ENCODE results near the gene KCNN3.

The KCNN3 gene

DNA sequence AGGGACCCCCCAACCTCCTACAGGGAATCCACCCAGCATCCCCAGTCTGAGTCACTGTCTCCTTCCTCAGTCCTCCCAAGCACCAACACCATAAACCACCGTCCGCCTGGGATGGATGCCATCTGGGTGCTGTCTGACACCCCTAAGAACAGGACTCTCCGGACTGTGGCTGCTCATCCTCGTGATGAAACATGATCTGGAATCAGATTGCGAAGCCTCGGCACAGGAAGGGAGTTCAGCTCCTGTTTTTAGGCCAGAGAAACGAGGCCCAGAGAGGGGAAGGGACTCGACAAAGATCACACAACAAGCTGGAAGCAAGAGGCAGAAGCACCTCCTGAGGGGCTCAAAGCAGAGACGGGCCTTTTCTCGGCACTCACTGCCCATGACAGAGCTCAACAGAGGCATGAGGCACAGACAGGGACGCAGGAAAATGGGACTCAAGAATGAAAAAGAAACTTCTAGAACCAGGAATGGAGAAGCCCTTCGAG lies 8.4 kb downstream of the KCNN3 start:
- no peak for DNase-seq (ENCODE audit: low read depth in 3 of 3, low spot score in 1 of 3)

- DNase-seq (ENCODE audit: low read depth in 3 of 3, low spot score in 1 of 3): no peak
These were observed 9.8 kb downstream of the KCNN3 start for GRCh38 chr1:154860156-154860870.

DNA sequence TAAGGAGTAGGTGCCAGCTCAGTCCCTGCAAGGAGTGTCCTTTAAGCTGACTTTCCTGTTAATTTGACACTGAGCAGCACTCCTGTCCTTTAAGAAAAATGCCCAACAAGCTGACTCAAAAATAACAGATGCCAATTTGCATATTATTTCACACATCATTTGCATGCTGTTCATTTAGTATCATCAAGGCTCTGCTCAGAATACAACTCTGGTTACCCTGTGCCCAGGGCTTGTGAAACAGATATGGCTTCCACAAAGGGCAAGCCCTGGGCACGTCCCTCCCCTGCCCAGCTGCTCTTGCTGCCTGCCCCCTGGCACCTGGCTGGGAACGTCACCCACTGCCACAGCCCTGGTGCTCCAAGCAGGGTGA lies 10.3 kb downstream of the KCNN3 start:
- no peak for DNase-seq (ENCODE audit: low read depth in 3 of 3, low spot score in 1 of 3)

- DNase-seq (ENCODE audit: low read depth in 3 of 3, low spot score in 1 of 3): no peak
These were observed 10.8 kb downstream of the KCNN3 start for GRCh38 chr1:154859151-154859785.

DNA sequence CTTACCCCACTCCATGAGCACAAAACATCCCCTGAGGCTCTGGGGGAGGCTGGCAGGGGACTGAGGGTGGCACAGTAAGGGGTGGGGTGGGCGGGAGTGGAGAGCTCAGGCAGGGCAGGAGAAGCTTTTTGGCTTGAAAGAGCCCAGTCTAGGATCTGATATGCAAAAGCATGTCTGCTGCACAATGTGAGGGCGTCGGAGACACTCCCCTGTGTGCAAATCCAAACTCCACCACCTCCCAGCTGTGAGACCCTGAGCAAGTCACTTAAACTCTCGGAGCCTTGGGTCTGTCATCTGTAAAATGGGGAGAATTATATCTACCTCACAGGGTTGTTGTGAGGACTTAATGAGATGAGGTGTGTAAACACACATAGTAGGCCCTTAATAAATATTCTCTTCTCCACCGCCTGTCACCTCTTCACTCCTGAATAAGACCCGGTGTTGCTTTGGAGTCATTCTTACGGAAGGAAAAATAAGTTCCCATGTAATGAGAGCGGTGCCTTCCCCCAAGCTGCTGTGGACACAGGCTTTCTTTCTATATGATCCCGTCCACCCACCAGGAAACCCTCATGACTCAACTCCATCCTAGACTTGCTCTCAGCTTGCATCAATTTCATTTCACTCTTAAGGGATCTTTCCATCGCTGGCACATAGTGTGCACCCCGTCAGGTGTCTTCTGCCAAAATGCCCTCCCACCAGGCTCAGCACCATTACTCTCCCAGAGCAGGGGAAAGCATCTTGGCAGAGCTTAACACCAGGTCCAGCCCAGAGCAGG lies 12.5 kb downstream of the KCNN3 start:
- DNase-seq (ENCODE audit: low read depth in 3 of 3, low spot score in 1 of 3): no peak

- no peak for DNase-seq (ENCODE audit: low read depth in 3 of 3, low spot score in 1 of 3)
These were observed 13.1 kb downstream of the KCNN3 start for GRCh38 chr1:154857022-154857421.

DNA sequence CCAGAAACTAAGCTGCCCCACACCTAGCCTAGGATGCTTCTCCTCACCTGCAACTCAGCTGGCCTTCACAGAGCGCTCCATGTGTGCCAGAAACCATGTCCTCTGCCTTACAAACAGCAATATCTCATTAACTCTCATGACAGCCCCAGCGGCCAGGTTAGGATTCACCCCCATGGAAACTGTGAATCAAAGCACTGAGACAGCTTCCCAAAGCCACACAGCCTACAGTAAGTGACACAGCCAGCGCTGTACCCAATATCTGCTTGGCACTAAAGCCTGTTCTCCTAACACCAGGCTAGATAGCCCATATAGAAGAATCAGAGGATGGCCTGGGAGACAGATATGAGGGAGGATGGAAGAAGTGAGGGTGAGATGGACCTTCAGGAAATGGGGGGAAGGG lies 13.5 kb downstream of the KCNN3 start:
- no peak for DNase-seq (ENCODE audit: low read depth in 3 of 3, low spot score in 1 of 3)

DNA sequence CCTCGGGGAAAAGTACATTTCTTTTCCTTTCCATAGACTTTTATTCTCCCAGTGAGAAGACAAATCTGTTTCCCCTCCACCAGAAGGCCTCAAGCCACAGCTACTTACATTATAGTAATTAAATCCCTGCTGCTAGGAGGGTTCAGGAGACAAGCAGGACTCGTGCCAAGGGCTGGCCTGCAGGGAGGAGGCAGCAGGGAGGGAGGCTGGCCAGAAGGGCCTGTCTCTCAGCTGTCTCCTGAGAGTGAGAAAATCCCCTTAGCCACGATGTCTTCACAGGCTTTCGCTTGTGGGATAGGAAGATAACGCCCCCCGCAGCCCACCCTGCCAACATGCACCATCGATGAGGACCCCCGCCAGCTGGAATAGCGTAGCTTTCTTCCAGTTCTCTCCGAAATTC lies 14.0 kb downstream of the KCNN3 start:
- no peak for DNase-seq (ENCODE audit: low read depth in 3 of 3, low spot score in 1 of 3)

DNA sequence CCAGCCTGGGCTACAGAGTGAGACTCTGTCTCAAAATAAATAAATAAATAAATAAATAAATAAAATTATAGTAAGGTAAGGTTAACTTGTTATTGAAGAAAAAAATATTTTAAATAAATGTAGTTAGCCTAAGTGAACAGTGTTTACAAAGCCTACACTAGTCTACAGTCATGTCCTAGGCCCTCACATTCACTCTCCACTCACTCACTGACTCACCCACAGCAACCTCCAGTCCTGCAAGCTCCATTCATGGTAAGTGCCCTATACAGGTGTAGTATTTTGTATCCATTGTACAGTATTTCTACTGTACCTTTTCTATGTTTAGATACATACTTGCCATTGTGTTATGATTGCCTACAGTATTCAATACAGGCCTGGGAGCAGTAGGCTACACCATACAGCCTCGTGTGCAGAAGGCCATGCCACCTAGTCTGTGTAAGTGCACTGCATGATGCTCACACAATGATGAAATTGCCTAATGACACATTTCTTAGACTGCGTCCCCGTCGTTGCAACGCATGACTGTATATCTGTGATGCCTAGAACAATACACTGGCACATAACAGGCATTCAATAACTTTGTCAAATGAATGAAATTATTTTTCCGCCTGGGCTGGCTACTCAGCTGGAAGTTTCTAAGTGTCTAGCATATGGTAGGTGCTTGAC lies 14.8 kb downstream of the KCNN3 start:
- no peak for DNase-seq (ENCODE audit: low read depth in 3 of 3, low spot score in 1 of 3)

- no peak for DNase-seq (ENCODE audit: low read depth in 3 of 3, low spot score in 1 of 3)
These were observed 17.2 kb downstream of the KCNN3 start for GRCh38 chr1:154852845-154853244.

DNA sequence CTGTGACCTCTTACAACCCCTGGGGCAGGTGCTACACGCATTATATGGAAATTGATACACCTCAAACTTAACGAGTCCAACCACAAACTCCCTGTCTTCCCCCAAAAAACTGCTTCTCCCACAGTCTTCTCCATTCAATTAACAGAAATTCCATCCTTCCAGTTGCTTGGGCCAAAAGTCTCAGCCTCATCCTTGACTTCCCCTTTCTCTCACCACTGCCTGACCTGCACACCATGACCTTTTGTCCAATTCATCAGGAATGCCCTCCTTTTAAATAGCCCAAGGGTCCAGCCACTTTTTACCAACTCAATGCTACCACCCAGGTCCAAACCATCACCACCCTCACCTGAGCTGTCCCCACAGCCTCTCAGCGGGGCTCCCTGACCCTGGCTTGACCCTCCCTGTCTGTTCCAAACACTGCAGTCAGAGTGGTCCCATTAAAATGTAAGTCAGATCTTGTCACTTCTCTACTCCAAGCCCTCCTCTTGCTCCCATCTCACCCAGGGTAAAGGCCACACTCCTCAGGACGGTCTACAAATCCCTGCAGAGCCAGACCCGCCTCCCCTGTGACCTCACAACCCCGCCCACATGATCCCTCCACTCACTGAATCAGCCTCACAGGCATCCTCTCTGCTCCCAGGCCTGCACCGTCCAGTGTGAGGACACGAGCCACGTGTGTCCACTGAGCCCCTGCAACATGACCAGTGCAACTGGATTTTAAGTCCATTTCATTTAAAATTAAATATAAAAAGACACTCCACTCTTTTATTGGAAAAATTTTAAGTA lies 18.5 kb downstream of the KCNN3 start:
- DNase-seq (ENCODE audit: low read depth in 3 of 3, low spot score in 1 of 3): no peak

- no peak for DNase-seq (ENCODE audit: low read depth in 3 of 3, low spot score in 1 of 3)
These were observed 20.4 kb downstream of the KCNN3 start for GRCh38 chr1:154849645-154850131.

- DNase-seq (ENCODE audit: low read depth in 3 of 3, low spot score in 1 of 3): no peak
These were observed 21.1 kb downstream of the KCNN3 start for GRCh38 chr1:154848983-154849382.

DNA sequence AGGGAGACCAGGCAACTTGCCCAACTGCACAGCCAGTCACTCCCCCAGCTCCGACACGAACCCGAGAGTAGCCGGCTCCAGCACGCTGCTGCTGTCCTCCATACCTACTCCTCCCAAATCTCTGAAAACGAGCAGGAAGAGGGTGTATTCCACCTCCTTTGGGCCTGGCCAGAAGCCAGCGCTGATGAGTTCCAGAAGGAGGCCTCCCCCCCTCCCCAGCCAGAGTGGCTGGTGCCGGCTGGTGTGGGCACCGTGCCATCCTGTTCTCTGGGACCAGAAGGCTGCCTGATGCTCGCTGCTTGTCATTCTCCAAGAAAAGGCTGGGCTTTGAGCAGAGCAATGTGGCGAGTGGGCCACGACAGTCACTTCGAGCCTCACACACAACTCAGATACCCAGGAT lies 22.2 kb downstream of the KCNN3 start:
- no peak for DNase-seq (ENCODE audit: low read depth in 3 of 3, low spot score in 1 of 3)

DNA sequence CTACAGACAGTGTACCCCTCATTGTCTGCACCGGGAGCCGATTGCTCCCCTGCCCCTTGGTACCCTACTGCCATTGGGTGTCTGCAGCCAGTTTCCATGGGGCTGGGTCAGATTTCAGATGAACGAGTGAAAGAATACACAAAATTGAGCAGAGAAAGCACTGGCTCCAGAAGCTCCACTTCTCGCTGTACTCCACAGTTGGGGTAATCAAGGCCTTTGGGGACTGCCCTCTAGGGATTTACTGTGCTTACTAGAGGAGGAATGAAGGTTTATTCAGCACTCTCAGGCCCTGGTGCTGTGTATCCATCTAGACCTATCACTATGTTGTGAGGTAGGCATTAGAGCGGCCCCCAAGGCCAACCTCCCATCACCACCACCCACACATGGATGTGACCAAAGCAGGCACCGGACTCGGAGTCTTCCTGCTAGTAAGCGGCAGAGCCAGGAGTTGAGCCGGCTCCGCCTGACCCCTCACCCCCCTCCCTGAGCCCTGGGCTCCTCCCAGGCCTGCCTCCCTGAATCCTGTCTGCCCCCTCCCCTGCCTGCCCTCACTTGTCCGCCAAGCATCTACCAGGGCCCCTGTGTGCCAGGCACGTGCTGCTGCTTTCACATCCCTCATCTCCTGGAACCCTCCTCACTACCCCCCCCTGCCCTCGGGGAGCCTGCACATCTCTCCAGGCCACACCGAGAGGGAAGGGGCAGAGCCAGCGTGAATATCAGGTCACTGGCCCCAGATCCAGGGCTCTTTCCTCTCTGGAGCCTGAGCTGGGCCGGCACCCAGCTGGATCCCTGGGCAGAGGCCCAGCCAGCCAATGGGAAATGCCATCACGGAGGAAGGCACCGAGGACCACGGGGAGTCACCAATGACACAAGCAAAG lies 23.3 kb downstream of the KCNN3 start:
- DNase-seq (ENCODE audit: low read depth in 3 of 3, low spot score in 1 of 3): no peak

DNA sequence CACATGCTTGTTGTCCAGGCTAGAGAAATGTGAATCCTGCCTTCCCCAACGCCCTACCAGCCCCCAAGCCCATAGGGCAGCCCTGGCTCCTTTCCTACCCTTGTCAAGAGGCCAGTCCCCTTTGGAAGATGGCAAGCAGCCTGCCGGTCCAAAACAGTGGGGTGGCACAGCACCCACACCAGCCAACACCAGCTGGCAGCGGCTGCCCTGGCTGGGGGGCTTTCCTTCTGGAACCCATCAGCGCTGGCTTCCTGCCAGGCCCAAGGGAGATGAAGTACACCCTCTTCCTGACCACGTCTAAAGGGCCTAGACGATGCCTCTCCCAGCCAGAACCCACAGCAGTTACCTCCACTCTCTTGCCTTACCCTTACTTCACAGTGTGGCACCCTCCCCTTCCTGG lies 24.2 kb downstream of the KCNN3 start:
- DNase-seq (ENCODE audit: low read depth in 3 of 3, low spot score in 1 of 3): no peak

GRCh38 chr1:154845174-154845573 lies 24.9 kb downstream of the KCNN3 start:
- no peak for DNase-seq (ENCODE audit: low read depth in 3 of 3, low spot score in 1 of 3)

DNA sequence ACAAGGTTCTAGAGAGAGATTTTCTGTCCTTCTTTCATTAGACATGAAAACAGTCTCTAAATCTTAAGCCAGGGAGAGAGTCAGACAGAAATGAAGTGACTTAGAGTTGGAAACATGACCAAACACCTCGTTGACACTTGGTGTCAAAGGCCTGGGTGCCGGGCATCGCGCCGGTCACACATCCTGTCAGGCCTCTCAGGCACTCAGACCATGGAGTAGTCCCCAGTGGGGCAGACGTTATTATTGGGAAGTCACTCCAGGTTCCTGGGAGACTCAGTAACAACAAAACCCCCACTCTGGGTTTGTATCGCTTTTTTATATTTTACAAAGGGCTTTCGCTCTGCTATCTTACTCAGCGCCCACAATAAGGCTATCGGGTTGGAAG lies 25.8 kb downstream of the KCNN3 start:
- no peak for DNase-seq (ENCODE audit: low read depth in 3 of 3, low spot score in 1 of 3)

GRCh38 chr1:154843636-154844296 lies 26.3 kb downstream of the KCNN3 start:
- no peak for DNase-seq (ENCODE audit: low read depth in 3 of 3, low spot score in 1 of 3)
